ENCODE data around the gene IARS2. TPM values are rescaled to one million over a fixed set of nuclear protein-coding genes. Genes with fewer than 3 reads are reported as not detected.

IARS2 gene
- 63.4 TPM for polyA plus RNA-seq (2012; ENCODE audit: missing spikeins)

GRCh38 chr1:220094016-220094911 lies at the start of gene IARS2:
Gene IARS2, plus strand, starts transcription at chr1:220094132. Its CDS starts 85 bp downstream, at chr1:220094217.
- TF ChIP-seq TAF1 (IDR thresholded peaks at IDR 0.05; ENCODE audit: borderline replicate concordance, low read depth, low read length) (0 out of 2 replicates have a peak, but pooled peaks have one; percentile 41), POLR2A (IDR thresholded peaks at IDR 0.05; ENCODE audit: low read depth, low read length) (peak; percentile 63; the same call in 1 of the 2 replicates), POLR2AphosphoS5 (IDR thresholded peaks at IDR 0.05; ENCODE audit: low read depth, low read length) (0 out of 2 replicates have a peak, but pooled peaks have one; percentile 35)
- FAIRE-seq (peak; percentile 96), DNase-seq (ENCODE audit: insufficient read length) (peak; percentile 84)

DNA sequence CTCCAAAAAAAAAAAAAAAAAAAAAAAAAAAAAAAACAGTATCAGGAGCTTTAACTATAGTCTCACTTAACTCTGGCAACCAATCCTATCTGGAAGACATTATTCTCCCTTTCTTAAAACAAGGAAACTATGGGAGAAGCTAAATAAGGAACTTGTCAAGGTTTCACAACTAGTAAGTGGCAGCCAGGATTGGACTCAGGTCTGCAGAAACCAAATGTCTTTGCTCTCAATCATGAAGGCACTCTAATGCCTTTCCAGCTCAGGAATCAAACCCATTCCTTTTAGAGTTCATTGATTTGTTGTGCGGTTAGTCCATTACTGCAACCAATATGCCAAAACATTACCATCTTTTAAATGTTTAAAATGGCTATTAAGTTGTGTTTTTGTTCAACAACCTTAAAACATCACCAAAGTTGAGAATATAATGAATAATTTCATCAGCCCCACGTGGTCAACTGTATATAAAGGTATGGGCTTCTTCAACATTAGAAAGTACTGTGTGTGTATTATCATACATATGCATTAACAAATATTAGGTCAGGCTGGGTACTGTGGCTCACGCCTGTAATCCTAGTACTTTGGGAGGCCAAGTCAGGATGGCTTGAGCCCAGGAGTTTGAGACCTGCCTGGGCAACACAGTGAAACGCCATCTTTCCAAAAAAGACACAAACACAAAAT lies 49.1 kb upstream of the IARS2 start:
- TF ChIP-seq POLR2AphosphoS5 (IDR thresholded peaks at IDR 0.05; ENCODE audit: low read depth, low read length), result no peak
- no peak for TF ChIP-seq POLR2A (IDR thresholded peaks at IDR 0.05; ENCODE audit: low read depth, low read length)
- TF ChIP-seq TAF1 (IDR thresholded peaks at IDR 0.05; ENCODE audit: borderline replicate concordance, low read depth, low read length), result no peak

DNA sequence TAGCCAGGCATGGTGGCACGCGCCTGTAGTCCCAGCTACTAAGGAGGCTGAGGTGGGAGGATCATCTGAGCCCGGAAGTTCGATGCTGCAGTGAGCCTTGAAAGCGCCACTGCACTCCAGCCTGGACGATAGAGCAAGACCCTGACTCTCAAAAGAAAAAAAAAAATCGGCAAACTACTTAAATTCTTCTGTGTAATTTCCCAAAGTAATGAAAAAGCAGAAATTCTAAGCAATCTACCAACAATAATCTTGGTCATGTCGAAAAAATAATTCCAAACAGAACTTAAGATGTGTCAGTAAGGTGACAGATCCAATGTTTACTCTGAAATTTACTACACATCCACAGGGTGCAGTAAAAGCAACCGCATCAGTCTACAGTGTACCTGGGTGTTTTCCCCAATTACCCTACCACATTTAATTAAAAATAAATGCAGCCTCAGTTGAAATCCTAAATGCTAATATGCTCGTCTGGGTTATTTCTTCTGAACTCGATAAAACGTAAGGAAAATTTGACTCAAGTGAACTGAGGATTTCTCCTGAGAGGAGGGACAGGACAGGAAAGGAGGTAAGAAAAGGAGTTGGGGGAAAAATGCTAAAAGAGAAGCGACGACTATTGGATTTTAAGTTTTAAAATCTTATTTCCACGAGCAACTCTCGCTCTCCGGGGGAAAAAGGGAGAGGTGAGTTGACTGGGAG lies 48.4 kb upstream of the IARS2 start:
- no peak for FAIRE-seq
- DNase-seq (ENCODE audit: insufficient read length), result no peak
- TF ChIP-seq TAF1 (IDR thresholded peaks at IDR 0.05; ENCODE audit: borderline replicate concordance, low read depth, low read length) (no peak), POLR2A (IDR thresholded peaks at IDR 0.05; ENCODE audit: low read depth, low read length) (no peak)

More for the DNA sequence above, 49.1 kb upstream of the IARS2 start:
- DNase-seq (ENCODE audit: insufficient read length), result no peak
- FAIRE-seq, result peak; percentile 84

- FAIRE-seq (peak; percentile 100), DNase-seq (ENCODE audit: insufficient read length) (peak; percentile 80)
- TF ChIP-seq TAF1 (IDR thresholded peaks at IDR 0.05; ENCODE audit: borderline replicate concordance, low read depth, low read length) (peak; percentile 37), POLR2AphosphoS5 (IDR thresholded peaks at IDR 0.05; ENCODE audit: low read depth, low read length) (peak; percentile 80), POLR2A (IDR thresholded peaks at IDR 0.05; ENCODE audit: low read depth, low read length) (peak; percentile 77)
Observed at GRCh38 chr1:220046052-220046930, 47.6 kb upstream of the IARS2 start, which contains the start of gene EPRS1. Gene EPRS1, minus strand, starts transcription at chr1:220046505. Its CDS starts 117 bp downstream, at chr1:220046388.

DNA sequence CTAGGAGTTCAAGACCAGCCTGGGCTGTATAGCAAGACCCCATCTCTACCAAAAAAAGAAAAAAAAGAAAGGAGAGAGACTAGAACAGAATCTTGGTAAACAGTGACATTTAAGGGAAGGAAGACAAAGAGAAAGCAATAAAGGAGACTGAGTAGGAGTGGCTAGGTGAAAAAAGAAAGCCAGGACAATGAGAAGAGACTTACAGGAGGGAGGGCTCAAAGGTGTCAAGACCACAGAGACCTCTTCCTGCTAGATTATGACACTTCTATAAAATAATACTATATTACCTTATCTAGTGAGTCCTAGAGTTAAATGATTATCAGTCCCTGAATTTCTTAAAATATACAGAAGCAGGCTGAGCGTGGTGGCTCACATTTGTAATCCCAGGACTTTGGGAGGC lies 37.6 kb upstream of the IARS2 start:
- DNase-seq (ENCODE audit: insufficient read length) (no peak), FAIRE-seq (no peak)
- TF ChIP-seq POLR2AphosphoS5 (IDR thresholded peaks at IDR 0.05; ENCODE audit: low read depth, low read length) (no peak), POLR2A (IDR thresholded peaks at IDR 0.05; ENCODE audit: low read depth, low read length) (no peak), TAF1 (IDR thresholded peaks at IDR 0.05; ENCODE audit: borderline replicate concordance, low read depth, low read length) (no peak)

DNA sequence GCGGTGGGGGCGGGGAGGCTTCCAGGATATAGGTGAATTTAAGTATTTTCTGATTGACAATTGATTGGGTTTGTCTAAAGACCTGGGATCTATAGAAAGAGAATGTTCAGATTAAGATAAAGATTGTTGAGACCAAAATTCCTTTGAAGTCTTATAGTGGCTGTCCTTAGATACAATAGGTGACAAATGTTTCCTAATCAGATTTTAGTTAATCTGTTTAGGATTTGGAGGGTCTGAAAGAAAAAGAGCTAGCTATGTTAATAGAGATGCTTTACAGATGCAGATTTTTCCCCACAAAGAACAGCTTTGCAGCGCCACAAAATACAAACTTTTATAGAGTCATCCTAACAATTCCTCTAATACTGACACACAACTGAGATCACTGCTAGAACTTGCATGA lies 33.1 kb upstream of the IARS2 start:
- FAIRE-seq, result no peak
- DNase-seq (ENCODE audit: insufficient read length), result no peak
- no peak for TF ChIP-seq POLR2AphosphoS5 (IDR thresholded peaks at IDR 0.05; ENCODE audit: low read depth, low read length)
- TF ChIP-seq POLR2A (IDR thresholded peaks at IDR 0.05; ENCODE audit: low read depth, low read length), result no peak
- TF ChIP-seq TAF1 (IDR thresholded peaks at IDR 0.05; ENCODE audit: borderline replicate concordance, low read depth, low read length), result no peak

DNA sequence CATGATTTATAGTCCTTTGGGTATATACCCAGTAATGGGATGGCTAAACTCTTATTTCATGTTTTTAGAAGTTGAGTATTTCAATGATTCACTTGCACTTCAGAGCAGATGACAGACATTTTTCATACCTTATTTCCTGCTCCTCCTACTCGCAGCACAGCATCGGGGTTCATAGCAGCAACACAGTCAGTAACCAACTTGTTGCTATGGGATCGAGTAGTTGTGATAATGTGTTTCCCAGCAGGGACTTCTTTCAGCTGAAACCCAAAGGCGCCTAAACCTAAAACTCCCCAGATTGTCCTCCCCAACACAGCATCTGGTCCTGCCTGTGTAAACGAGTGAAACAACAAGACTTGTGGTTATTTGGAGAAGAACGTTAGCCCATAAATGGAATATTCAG lies 31.3 kb upstream of the IARS2 start:
- no peak for DNase-seq (ENCODE audit: insufficient read length)
- no peak for FAIRE-seq
- no peak for TF ChIP-seq TAF1 (IDR thresholded peaks at IDR 0.05; ENCODE audit: borderline replicate concordance, low read depth, low read length)
- no peak for TF ChIP-seq POLR2A (IDR thresholded peaks at IDR 0.05; ENCODE audit: low read depth, low read length)
- TF ChIP-seq POLR2AphosphoS5 (IDR thresholded peaks at IDR 0.05; ENCODE audit: low read depth, low read length), result no peak

DNA sequence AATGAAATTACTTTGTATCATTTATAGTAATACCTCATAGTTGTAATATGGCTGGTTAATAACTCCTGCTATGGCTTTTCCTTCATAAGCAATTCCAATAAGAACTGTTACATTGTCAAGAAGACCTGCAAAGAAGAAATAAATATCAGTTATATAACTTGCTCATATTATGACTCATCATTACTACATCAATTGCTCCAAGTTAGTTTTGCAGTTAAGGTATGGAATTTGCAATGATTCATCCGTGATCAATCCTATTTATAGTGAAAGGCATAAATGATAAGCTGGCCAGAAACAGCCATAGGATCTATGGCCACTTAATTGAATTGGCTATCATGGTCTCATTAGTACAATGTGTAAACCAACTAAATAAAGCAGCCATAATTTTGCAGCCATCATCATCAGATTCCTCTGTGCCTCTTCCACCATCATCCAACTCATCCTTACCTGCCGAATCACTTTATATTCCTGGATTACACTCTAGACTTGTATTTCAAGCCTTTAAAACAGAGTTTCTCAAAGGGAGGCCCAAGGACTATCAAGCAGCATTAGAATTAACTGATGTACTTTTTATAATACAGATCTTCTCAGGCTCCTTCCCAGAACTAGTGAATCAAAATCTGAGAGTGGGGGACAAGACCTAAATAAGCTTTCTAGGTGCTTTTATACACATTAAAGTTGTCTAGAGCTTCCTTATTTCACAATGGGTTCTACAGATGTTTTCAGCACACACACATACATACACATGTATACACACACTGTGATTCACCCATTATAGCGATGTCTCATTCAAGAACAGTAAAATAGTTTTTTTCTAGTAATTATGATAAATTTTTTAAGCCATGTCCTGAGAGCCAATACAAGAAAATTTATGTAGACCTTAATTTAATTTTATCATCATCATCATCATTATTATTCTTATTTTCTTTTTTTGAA lies 26.4 kb upstream of the IARS2 start:
- TF ChIP-seq TAF1 (IDR thresholded peaks at IDR 0.05; ENCODE audit: borderline replicate concordance, low read depth, low read length) (no peak), POLR2A (IDR thresholded peaks at IDR 0.05; ENCODE audit: low read depth, low read length) (no peak), POLR2AphosphoS5 (IDR thresholded peaks at IDR 0.05; ENCODE audit: low read depth, low read length) (no peak)
- no peak for FAIRE-seq
- DNase-seq (ENCODE audit: insufficient read length), result no peak
